ENCODE results near the gene TDP1. TPM values are rescaled to one million over a fixed set of nuclear protein-coding genes. Genes with fewer than 3 reads are reported as not detected.
A peak's percentile ranks its signal among the peaks of the same experiment; 100 is the strongest.

The TDP1 gene
- total and polyA plus RNA-seq, 2 experiments from 2014 or later: 11.8 to 12.6 TPM

DNA sequence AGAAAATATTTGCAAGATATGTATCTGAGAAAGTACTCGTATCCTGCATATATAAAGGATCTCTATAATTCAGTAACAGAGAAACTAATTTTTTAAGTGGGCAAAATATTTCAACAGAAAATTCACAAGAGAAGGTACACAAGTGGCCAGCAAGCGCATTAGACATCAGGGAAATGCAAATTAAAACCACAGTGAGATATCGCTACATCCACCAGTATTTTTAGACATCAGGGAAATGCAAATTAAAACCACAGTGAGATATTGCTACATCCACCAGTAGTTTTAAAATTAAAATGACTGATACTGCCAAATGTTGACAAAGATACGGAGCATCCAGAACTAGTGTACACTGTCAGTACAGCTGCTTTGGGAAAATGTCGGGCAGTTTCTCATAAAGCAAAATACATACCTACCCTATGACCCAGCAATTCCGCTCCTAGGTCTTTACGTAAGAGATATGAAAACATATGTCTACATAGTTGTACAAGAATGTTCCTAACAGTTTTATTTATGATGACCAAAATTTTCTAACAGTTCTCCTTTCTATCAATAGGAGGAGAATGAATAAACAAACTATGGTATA lies 103.2 kb downstream of the TDP1 start:
- no peak for DNase-seq
- WGBS, 2 experiments (ENCODE audit: low coverage in 1 of 2, low lambda C conversion rate in 2 of 2, missing lambda C conversion rate in 2 of 2): 82 to 84% methylated on average over 7 of the region's 7 CpGs
- Histone ChIP-seq H3K27ac (no peak overlapping the region), H3K36me3 (ENCODE audit: low read depth) (no peaks in the 10 kb centered on the region), H3K4me1 (ENCODE audit: insufficient read depth) (no peaks in the 10 kb centered on the region), H3K4me2 (ENCODE audit: unreplicated experiment) (no peak overlapping the region), H3F3A (ENCODE audit: insufficient read depth) (no peaks in the 10 kb centered on the region), H4K20me1 (ENCODE audit: insufficient read depth) (no peaks in the 10 kb centered on the region), H3K79me2 (ENCODE audit: insufficient read depth) (no peaks in the 10 kb centered on the region), H2AFZ (no peak overlapping the region), H3K9me2 (ENCODE audit: insufficient read depth) (no peaks in the 10 kb centered on the region), H3K27me3 (replicated peaks; ENCODE audit: insufficient read depth) (peaks cover 64% of the 10 kb centered on the region), H3K9me3 (ENCODE audit: low read depth) (no peaks in the 10 kb centered on the region), H3K4me3 (no peak overlapping the region), H3K9ac (no peak overlapping the region)
- in situ Hi-C loops (cut with MboI): no loop called here
- TF ChIP-seq EZH2phosphoT487 (IDR thresholded peaks at IDR 0.05; ENCODE audit: insufficient read depth, low read depth): no peak
- no peak for TF ChIP-seq EZH2 (IDR thresholded peaks at IDR 0.05; ENCODE audit: insufficient read depth, poor library complexity, severe bottlenecking)

GRCh38 chr14:90060312-90060964 lies 104.7 kb downstream of the TDP1 start:
- peak overlapping the region; percentile 86 for H3K4me2 ChIP-seq (ENCODE audit: unreplicated experiment)
- TF ChIP-seq EZH2 (IDR thresholded peaks at IDR 0.05; ENCODE audit: insufficient read depth, poor library complexity, severe bottlenecking): no peak
- TF ChIP-seq EZH2phosphoT487 (IDR thresholded peaks at IDR 0.05; ENCODE audit: insufficient read depth, low read depth): no peak
- no peaks in the 10 kb centered on the region for H4K20me1 ChIP-seq (ENCODE audit: insufficient read depth)
- H3K9me2 ChIP-seq (ENCODE audit: insufficient read depth): no peaks in the 10 kb centered on the region
- no peaks in the 10 kb centered on the region for H3F3A ChIP-seq (ENCODE audit: insufficient read depth)
- DNase-seq: peak; percentile 68
- H3K27ac ChIP-seq: no peak overlapping the region
- no peaks in the 10 kb centered on the region for H3K4me1 ChIP-seq (ENCODE audit: insufficient read depth)
- in situ Hi-C loops (cut with MboI): no loop called here
- no peaks in the 10 kb centered on the region for H3K36me3 ChIP-seq (ENCODE audit: low read depth)
- H3K9ac ChIP-seq: no peak overlapping the region
- H3K4me3 ChIP-seq: peak overlapping the region; percentile 61
- no peaks in the 10 kb centered on the region for H3K79me2 ChIP-seq (ENCODE audit: insufficient read depth)
- peak overlapping the region; percentile 71 for H2AFZ ChIP-seq
- H3K27me3 ChIP-seq (replicated peaks; ENCODE audit: insufficient read depth): peaks cover 77% of the 10 kb centered on the region
- no peaks in the 10 kb centered on the region for H3K9me3 ChIP-seq (ENCODE audit: low read depth)
- WGBS, 2 experiments (ENCODE audit: low coverage in 1 of 2, low lambda C conversion rate in 2 of 2, missing lambda C conversion rate in 2 of 2): 1% methylated on average over 45 to 57 of the region's 80 CpGs

DNA sequence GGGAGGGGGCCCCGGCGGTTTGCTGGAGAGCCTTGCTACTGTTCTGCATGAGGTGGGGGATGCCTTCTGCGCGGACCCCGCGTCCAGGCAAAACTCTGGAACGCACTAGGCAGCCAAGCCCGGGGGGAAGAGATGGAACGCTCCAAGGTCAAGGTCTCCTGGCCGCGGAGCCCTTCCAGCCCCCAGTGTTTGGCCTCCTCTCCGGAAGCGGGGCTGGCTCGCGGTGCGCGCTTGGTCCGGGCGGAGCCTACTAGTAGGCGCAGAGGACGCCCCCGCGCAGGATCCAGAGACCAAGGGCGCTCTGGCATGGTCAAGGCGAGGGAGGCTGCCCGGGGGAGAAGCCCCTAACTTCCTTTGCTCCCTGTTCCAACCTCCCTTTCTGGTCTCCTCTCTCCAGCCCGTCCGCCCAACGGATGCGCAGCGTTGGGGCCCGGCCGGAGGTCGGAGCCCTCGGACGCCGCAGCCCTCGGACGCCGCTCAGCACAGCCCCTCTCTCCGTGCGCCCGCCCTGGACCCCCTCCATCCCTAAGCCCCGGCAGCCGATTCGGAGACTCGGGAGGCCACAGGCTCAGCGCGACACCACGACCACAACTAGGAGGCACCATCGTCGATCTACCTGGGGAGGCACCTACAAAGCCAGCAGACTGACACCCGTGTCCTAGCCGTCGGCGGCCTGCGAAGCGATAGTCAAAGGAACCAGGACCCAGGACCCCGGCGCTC lies 105.4 kb downstream of the TDP1 start:
- H3K36me3 ChIP-seq (ENCODE audit: low read depth): no peaks in the 10 kb centered on the region
- H3K9me2 ChIP-seq (ENCODE audit: insufficient read depth): no peaks in the 10 kb centered on the region
- no peaks in the 10 kb centered on the region for H3F3A ChIP-seq (ENCODE audit: insufficient read depth)
- no peaks in the 10 kb centered on the region for H3K79me2 ChIP-seq (ENCODE audit: insufficient read depth)
- in situ Hi-C loops (cut with MboI): no loop called here
- H3K9ac ChIP-seq: no peak overlapping the region
- H3K27ac ChIP-seq: no peak overlapping the region
- WGBS, 2 experiments (ENCODE audit: low coverage in 1 of 2, low lambda C conversion rate in 2 of 2, missing lambda C conversion rate in 2 of 2): 4 to 6% methylated on average over 39 to 51 of the region's 60 CpGs
- peak overlapping the region; percentile 61 for H3K4me3 ChIP-seq
- peak; percentile 13 for DNase-seq
- peak overlapping the region; percentile 86 for H3K4me2 ChIP-seq (ENCODE audit: unreplicated experiment)
- H2AFZ ChIP-seq: peak overlapping the region; percentile 71
- H3K27me3 ChIP-seq (replicated peaks; ENCODE audit: insufficient read depth): peaks cover 75% of the 10 kb centered on the region
- no peaks in the 10 kb centered on the region for H3K4me1 ChIP-seq (ENCODE audit: insufficient read depth)
- no peaks in the 10 kb centered on the region for H3K9me3 ChIP-seq (ENCODE audit: low read depth)
- H4K20me1 ChIP-seq (ENCODE audit: insufficient read depth): no peaks in the 10 kb centered on the region
- TF ChIP-seq EZH2 (IDR thresholded peaks at IDR 0.05; ENCODE audit: insufficient read depth, poor library complexity, severe bottlenecking) (peak; percentile 88), EZH2phosphoT487 (IDR thresholded peaks at IDR 0.05; ENCODE audit: insufficient read depth, low read depth) (no peak)

- Histone ChIP-seq H4K20me1 (ENCODE audit: insufficient read depth) (no peaks in the 10 kb centered on the region), H3K27ac (no peak within 1 kb of the TSS), H3K4me1 (ENCODE audit: insufficient read depth) (no peaks in the 10 kb centered on the region), H3K9me2 (ENCODE audit: insufficient read depth) (no peaks in the 10 kb centered on the region), H3K9ac (no peak within 1 kb of the TSS), H3K79me2 (ENCODE audit: insufficient read depth) (no peaks in the 10 kb centered on the region), H3K27me3 (replicated peaks; ENCODE audit: insufficient read depth) (peaks cover 75% of the 10 kb centered on the region), H3F3A (ENCODE audit: insufficient read depth) (no peaks in the 10 kb centered on the region), H3K4me3 (peak within 1 kb of the TSS; percentile 61), H3K36me3 (ENCODE audit: low read depth) (no peaks in the 10 kb centered on the region), H2AFZ (peak within 1 kb of the TSS; percentile 71), H3K9me3 (ENCODE audit: low read depth) (no peaks in the 10 kb centered on the region), H3K4me2 (ENCODE audit: unreplicated experiment) (peak within 1 kb of the TSS; percentile 86)
- peak; percentile 15 for DNase-seq
- in situ Hi-C loops (cut with MboI): no loop called here
- TF ChIP-seq EZH2phosphoT487 (IDR thresholded peaks at IDR 0.05; ENCODE audit: insufficient read depth, low read depth): 0 out of 2 replicates have a peak, but pooled peaks have one; percentile 48
- TF ChIP-seq EZH2 (IDR thresholded peaks at IDR 0.05; ENCODE audit: insufficient read depth, poor library complexity, severe bottlenecking): no peak
- 0 to 4% methylated on average over 15 to 37 of the region's 52 CpGs for WGBS, 2 experiments (ENCODE audit: low coverage in 1 of 2, low lambda C conversion rate in 2 of 2, missing lambda C conversion rate in 2 of 2)
These were observed 106.0 kb downstream of the TDP1 start, which contains the start of gene KCNK13 for GRCh38 chr14:90061685-90062126. TSS of gene KCNK13 (plus strand) at chr14:90061994. CDS start at chr14:90062206, 212 bp downstream.
